ENCODE measurements around the gene STEAP1B.
"Not testable (repeated sequence)": the region's sequence is repeated elsewhere in the genome, so short reads cannot be mapped to it uniquely, and the experiment has no call there.

GRCh38 chr7:22496296-22496888 is 3.6 kb downstream of the STEAP1B start:
- TF ChIP-seq, protein P1, sequence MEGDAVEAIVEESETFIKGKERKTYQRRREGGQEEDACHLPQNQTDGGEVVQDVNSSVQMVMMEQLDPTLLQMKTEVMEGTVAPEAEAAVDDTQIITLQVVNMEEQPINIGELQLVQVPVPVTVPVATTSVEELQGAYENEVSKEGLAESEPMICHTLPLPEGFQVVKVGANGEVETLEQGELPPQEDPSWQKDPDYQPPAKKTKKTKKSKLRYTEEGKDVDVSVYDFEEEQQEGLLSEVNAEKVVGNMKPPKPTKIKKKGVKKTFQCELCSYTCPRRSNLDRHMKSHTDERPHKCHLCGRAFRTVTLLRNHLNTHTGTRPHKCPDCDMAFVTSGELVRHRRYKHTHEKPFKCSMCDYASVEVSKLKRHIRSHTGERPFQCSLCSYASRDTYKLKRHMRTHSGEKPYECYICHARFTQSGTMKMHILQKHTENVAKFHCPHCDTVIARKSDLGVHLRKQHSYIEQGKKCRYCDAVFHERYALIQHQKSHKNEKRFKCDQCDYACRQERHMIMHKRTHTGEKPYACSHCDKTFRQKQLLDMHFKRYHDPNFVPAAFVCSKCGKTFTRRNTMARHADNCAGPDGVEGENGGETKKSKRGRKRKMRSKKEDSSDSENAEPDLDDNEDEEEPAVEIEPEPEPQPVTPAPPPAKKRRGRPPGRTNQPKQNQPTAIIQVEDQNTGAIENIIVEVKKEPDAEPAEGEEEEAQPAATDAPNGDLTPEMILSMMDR (conservative IDR thresholded peaks at IDR 0.05; ENCODE audit: low read length), result not testable (repeated sequence)
- not testable (repeated sequence) for TF ChIP-seq EZH2phosphoT487 (IDR thresholded peaks at IDR 0.05; ENCODE audit: borderline replicate concordance)
